T-helper 1 cell treated with Interleukin-12 subunit alpha and Interleukin-12 subunit beta and Interleukin-4 antibody, amounts not matched to agents 30 ng/mL and 1 ng/mL, for 36 hours (primary cell): ENCODE results near the gene LCNL1. TPM values are rescaled to one million over a fixed set of nuclear protein-coding genes. Genes with fewer than 3 reads are reported as not detected.

ENCODE experiments used
- intact Hi-C: fragments of 100-400 bp; cut with micrococcal nuclease; formaldehyde crosslinking; loops from one replicate; pipeline ENCODE4 v1.15.1; 2024
- total RNA-seq: library from RNA; stranded (reverse); gene quantifications from 2 replicates; pipeline ENCODE4 v1.2.3, GENCODE V29; 2022

LCNL1 gene
- total RNA-seq, 1 donor from 2014 or later: not detected

DNA sequence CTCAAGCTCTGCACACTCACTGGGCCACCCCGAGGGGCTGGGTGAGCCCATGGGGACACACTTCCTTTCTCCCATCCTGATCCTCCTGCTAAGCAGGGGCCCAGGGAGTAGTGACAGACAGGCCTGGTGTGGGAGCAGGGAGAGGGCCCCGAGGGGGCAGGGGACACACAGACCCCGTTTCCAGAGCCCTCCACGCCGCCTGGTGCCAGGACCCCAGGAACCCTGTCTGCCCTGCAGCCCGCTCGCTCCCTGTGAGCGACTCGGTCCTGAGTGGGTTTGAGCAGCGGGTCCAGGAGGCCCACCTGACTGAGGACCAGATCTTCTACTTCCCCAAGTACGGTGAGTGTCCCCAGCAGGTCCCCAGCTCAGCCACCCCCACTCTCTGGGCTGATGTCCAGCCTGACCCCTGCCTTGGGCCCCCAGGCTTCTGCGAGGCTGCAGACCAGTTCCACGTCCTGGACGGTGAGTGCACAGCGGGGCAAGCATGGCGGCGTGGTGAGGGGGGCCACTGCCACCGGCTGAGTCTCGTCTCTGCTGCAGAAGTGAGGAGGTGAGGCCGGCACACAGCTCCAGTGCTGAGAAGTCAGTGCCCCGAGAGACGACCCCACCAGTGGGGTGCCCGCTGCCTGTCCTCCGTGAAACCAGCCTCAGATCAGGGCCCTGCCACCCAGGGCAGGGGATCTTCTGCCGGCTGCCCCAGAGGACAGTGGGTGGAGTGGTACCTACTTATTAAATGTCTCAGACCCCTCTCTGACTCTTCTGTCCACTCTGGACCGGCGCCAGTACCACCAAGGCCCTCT, 36.4 kb upstream of the LCNL1 start:
- intact Hi-C loops: no loop called here

DNA sequence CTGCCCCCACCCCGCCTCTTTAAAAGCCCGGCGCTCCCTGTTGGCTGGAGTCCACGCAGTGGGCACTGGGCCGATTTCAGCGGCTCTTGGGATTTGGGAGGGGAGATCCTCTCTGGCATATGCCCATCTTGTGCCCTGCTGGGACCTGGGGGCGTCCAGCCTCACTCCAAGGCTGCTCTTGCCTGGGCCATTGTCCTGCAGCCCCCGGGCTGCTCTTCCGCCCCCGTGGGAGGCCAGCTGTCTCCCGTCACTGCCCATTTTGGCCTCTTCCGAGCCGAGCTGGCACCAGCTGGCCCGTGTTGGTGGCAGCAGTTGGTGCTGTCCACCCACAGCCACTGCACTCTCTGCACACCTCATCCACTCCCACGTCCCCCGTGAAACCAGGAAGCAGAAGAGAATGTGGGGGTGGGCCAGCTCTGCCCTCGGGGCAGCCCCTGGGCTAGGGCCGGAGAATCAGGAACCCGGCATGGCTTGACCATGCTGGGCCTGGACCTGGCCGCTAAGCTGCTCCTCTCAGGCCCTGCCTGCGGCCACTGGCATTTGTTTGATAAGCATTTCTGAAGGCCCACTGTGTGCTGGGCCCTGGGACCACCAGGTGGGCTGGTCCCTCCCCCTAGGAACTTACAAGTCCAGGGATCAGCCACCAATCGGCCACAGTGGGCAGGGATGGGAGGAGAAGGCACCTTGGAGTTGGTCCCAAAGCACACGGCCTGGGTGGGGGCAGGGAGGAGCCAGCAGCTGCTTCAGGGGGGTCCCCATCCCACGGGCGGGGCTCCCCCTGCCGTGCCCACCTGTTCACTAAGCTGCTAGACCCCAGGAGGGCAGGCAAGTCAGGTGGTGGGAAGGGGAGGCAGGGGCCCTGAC, 35.5 kb upstream of the LCNL1 start:
- intact Hi-C loops: no loop called here

DNA sequence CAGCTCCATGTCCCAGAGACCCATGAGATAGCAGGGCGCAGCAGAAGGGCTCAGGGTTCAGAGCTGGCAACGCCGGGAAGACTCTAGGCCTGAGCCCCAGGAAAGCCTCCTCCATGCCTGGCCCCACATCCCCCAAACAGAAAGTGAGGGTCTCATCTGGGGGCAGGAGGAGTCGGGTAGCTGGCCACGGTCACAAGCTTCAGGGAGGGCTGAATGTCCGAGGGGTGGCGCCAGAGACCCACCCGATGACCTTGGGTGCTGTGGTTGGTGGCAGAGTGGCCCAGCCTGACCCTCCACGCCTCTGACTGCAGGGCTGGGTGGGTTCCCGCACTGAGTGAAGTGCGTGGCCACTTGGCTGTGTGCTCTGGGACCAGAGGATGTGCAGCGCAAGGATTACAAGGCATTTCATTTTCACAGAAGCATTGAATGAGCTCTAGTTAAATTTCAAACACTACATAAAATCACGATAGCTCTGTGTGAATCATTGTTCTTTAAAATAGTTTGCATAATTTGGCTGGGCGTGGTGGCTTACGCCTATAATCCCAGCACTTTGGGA, 34.8 kb upstream of the LCNL1 start:
- intact Hi-C loops: no loop called here

DNA sequence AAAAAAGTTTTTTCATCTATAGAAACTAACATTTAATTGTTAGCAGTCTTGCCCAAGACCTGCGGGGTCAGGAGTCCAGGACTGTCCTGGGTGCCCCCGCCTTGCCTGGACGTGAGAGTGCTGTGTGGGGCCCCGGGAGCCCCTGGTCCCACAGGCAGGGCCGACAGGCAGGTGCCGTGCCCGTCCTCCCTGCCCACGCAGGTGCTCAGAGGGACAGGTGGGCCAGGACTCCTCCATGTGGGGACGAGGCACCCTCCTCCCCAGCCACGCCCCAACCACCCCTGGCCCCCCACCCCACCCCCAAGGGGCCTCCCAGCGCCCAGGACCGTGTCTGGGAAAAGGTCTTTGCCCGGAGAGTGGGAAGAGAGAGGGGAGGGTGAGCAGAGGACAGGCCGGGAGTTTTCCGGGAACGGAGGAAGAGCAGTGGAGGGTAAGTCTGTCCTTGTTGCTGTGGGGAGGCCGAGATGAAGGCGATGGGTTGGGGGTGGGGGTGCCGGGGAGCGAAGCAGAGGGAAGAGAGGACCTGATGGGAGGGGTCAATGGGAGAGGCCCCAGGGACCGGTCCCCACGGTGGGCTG, 33.5 kb upstream of the LCNL1 start:
- intact Hi-C loops: no loop called here

DNA sequence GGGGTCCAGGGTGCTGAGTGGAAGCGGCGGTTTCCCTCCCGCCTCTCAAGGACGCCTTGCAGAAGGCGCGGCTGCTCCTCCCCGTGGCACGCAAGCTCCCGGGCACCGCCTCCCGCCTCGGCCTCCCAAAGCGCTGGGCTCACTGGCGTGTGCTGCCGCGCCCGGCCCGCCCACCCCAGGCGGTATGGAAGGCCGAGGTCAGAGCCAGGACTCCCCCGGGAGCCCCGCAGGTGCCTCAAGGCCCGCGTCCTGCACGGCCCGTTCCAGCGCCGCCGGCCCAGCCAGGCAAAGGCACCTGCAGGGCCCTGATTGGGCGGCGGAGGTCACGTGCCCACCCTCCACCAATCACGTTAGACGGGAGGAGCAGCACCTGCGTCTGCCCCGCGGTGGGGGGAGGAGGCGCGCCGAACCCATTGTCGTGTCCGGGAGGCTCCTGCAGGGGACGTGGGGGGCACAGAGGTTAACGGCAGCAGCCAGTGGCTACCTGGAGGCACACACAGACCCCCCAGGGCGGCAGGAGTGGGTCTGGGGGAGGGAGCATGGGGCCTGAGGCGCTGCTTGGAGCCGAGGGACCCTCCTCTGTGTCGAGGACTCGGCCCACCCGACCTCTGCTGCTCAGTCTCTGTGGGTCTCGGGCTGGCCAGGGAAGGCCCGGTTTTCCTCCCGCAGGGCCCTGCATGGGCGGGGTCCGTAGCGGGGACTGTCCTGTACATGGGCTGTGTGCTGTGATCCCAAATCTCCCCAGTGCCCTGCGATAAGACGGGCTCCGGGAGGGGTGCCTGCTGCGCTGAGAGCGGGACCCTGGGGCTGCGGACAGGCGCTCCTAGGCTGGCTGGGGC, 32.8 kb upstream of the LCNL1 start:
- intact Hi-C loops: loop anchor here (1.0 to 2.0 kb wide), 3 partner anchors 28 to 85 kb away; partner anchors contain the start of gene PAXX

DNA sequence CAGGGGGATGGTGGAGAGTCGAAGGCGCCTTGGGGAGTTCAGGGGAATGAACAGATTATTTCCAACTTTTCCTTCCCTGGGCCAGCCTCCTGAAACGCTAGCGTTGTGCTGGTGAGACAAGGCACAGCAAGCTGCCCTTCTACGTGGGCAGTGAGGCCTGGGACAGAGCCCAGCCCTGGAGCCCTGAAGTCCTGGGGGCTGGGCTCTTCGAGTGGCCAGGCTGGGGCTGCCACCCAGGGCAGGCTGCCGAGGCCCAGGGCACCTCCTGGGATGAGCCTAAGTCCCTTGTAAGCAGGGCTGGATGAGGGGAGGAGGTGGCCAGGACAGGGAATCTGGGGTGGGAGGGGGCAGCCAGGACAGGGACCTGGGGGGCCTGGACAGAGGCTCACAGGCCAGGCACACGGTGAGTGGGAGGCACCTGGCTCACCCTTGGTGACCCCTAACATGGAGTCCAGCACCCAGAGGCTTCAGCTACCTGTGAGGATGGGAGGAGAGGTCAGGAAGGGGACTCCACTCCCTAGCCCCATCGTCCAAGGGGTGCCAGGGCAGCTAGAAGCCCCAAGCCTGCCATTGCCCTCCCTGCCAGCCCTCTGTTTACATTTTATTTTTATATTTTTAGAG, 32.0 kb upstream of the LCNL1 start:
- intact Hi-C loops: loop anchor here (1.0 to 2.0 kb wide), 3 partner anchors 28 to 84 kb away; partner anchors contain the start of gene PAXX

DNA sequence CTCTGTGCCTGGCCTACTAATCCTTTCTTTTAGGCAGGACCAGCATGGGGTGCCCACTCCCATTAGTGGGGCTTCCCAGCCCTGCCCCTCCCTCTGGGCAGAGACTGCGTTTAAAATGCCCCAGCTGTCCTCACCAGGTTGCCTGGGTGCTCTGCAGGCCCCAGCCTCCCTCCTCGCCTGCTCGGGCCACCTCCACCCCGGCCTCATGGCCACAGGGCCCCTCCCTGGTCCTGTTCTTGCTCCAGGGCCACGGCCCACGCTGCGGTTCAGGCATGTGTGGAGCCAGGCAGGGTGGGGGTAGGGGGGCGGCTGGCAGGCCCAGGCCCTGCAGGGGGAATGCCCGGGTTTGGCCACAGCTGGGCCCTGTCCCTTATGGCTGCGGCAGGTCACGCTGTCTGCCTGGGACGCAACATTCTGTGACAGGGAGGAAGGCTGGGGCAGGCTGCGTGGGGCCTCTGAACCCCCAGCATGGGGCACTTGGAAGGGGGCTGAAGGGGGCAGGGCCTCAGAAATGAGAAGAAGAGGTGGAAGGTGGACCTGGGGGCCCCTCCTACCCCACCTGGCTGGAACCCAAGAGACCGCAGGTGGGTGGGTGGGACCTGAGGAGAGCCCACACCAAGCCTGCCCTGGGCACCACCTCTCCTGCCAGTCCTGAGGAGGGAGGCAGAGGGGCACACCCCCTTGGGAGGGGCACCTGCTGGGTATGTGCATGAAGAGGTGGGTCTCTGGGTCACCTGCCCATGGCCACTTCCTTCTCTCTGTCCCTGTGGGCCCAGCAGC, 31.1 kb upstream of the LCNL1 start, which contains the start of gene LCN12:
Gene LCN12, plus strand, starts transcription at position 733 of the 780 bp plus-strand sequence. CDS start 55 bp downstream, outside the sequence.
- intact Hi-C loops: loop anchor here (2.0 kb wide), 1 partner anchor 83 kb away; no protein-coding TSS in a partner anchor

DNA sequence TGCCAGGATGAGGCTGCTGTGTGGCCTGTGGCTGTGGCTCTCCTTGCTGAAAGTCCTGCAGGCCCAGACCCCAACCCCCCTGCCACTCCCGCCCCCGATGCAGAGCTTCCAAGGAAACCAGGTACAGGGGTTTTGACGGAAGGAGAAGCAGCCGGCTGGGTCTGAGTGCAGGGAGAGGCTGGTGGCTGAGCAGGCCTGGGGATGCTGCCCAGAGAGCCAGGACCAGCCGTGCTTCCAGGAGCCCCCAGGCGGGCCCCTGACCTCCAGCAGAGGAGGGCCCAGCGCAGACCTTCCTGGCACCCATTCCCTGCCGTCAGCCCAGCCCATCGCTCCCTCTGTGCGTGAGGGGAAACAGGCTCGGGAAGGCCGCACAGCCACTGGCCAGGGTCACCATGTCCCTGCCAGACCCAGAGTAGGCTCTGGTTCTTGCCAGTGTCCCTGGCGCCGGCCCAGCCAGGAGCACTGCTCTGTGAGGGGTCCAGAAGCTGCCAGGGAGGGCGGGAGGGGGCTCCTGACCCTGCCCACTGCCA, 30.4 kb upstream of the LCNL1 start:
- intact Hi-C loops: no loop called here

DNA sequence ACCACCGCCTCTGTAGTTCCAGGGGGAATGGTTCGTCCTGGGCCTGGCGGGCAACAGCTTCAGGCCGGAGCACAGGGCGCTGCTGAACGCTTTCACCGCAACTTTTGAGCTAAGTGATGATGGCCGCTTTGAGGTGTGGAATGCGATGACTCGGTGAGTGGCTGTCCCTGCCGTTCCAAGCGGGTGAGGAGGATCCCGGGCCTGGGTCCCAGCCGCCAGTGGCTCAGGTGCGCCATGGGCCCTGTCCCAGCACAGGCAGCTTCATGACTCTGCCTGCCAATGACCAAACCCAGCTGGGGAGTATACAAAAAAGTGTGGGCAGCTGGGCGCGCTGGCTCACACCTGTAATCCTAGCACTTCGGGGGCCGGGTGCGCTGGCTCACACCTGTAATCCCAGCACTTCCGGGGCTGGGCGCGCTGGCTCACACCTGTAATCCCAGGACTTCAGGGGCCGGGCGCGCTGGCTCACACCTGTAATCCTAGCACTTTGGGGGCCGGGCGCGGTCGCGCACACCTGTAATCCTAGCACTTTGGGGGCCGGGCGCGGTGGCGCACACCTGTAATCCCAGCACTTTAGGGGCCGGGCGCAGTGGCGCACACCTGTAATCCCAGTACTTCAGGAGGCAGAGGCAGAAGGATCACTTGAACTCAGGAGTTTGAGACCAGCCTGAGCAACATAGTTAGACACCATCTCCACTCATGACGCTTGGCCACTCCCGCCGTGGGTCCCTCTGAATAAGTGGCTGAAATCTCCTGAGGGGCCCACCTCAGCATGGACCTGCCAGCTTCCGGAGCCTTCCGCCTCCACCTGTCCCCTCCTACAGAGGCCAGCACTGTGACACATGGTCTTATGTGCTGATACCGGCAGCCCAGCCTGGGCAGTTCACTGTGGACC, 29.7 kb upstream of the LCNL1 start:
- intact Hi-C loops: no loop called here

DNA sequence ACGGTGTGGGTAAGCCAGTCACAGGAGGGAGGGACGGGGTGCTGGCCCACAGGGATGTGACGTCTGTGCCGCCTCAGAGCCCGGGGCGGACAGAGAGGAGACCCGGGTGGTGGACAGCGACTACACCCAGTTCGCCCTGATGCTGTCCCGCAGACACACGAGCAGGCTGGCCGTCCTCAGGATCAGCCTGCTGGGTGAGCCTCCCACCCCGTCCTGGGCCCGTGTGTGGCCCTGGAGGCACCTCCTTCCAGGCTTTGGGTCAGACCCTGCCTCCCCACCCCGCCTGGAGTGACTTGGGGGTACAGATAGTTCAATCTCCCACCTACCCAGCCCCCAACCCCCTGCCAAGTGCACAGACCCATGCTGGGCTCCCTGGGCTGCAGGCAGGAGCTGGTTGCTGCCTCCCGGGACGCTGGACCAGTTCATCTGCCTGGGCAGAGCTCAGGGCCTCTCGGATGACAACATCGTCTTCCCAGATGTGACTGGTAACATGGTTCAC, 29.0 kb upstream of the LCNL1 start:
- intact Hi-C loops: no loop called here

DNA sequence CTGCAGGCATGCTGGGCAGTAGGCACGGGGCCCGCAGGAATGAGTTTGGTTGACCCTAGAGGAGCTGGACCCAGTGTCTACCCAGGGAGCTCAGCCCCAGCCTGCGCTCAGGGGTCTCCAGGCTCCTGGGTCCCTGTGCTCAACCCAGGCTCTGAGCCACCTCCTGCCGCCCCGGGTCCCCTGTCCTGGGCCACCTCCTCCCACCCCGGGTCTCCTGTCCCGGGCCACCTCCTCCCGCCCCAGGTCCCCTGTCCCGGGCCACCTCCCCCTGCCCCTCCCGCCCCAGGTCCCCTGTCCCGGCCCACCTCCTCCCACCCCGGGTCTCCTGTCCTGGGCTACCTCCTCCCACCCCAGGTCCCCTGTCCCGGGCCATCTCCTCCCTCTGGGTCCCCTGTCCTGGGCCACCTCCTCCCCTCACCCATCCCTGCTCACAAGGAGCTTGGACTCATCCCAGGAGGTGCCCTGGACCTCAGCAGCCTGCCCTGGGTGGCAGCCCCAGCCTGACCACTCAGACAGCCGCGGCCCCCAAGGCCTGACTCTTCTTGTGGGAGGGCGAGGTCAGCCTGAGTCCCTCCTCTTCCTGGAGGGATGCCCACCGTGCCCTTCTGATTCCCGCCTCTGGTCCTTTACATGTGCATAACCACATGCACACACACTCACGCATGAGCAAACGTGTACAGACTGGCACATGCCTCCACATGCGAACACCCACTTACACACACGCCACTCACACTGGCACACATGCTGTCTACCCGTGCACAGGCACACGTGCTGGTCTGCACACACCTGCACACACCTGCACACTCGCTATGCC, 28.3 kb upstream of the LCNL1 start:
- intact Hi-C loops: no loop called here

DNA sequence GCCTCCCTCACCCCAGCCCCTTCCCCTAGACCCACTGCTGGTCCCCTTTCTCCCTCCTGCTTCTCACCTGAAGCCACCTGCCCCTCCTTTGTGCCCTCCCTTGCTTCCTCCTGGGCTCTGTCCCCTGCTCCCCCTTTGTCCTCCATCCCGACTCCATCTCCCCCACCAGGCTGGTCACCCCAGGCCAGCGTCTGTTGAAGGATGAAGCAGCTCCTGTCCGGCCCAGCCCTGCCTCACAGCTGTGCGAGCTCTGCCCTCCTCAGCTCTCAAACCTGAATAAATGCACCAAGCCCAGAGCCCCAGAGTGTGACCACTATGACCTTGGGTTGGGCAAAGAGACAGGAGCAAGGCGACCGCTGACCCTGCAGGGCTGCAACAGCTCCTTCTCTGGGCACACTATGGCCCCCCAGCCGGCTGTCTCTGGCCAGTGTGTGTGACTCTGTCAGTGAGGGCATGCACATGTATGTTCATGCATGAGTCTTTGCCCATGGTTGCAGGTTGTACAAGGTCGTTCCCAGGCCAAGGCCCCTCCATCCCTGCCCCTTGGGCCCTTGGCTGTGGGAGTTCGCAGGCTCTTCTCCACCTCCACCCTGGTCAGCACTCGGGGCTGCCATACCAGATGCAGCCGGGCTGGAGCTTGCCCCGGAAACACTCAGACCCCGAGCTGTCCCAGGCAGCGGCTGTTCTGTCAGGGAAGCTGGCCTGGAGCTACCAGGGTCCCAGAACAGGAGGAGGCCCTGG, 27.4 kb upstream of the LCNL1 start:
- intact Hi-C loops: no loop called here

DNA sequence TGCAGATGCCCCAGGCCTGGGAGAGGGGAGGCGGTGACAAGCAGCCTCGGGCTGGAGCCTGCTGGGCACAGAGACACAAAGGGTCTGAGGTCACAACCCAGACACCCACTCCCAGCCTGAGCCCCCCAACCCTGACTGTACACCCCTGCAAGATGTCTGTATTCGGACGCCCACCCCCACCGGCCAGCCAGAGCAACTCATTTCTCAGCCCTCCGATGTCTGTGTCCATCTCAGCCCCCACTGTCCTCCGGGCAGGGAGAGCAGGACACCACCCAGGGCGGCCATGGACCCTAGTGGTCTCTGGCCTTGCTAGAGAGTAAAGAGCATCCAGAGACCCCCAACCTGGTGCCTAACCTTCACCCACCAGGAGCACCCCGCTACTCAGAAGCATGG, 26.9 kb upstream of the LCNL1 start:
- intact Hi-C loops: no loop called here

DNA sequence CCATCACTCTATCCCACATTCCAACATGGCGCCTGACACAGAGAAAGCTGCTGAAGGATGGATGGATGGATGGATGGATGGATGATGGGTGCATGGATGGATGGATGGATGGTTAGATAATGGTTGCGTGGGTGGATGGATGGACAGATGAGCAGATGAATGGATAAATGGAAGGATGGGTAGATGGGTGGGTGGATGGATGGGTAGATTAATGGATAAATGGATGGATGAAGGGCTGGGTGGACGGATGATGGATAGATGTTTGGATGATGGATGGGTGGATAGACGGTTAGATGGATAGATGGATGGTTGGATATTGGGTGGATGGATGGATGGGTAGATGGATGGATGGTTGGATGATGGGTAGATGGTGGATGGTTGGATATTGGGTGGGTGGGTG, 26.2 kb upstream of the LCNL1 start:
- intact Hi-C loops: no loop called here

DNA sequence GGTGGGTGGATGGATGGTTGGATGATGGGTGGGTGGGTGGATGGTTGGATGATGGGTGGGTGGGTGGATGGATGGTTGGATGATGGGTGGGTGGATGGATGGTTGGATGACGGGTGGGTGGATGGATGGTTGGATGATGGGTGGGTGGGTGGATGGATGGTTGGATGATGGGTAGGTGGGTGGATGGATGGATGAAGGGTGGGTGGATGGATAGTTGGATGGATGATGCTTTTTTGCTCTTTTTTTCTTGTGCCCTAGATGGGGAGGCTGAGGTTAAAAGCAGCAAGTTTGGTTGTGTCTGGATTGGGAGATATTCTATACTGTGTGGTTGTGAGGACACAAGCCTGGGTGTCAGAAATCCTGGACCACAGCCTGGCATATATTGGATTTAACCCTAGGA, 25.3 kb upstream of the LCNL1 start:
- intact Hi-C loops: no loop called here

DNA sequence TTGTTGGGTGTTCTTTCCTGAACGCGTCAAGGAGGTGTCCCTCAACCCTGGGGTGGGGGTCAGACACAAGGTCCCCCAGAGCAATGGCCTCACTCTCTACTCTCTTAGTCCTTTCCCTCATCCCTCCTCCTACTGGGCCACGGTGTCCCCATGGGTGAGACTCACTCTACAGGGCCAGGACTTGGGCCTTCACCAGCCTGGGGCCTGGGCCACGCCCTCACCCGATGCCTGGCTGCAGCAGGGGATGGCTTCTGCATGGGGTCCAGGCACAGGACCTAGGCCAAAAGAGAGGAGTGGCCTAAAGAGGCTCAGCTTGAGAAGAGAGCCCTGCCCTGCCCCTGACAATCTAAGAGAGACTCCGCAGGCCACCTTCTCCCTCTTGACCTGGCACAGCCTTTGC, 24.9 kb upstream of the LCNL1 start:
- intact Hi-C loops: no loop called here
